ENCODE data around the gene EIF4G1.

GRCh38 chr3:184344579-184345316 is 30.3 kb downstream of the EIF4G1 start:
- TF ChIP-seq, protein P1, sequence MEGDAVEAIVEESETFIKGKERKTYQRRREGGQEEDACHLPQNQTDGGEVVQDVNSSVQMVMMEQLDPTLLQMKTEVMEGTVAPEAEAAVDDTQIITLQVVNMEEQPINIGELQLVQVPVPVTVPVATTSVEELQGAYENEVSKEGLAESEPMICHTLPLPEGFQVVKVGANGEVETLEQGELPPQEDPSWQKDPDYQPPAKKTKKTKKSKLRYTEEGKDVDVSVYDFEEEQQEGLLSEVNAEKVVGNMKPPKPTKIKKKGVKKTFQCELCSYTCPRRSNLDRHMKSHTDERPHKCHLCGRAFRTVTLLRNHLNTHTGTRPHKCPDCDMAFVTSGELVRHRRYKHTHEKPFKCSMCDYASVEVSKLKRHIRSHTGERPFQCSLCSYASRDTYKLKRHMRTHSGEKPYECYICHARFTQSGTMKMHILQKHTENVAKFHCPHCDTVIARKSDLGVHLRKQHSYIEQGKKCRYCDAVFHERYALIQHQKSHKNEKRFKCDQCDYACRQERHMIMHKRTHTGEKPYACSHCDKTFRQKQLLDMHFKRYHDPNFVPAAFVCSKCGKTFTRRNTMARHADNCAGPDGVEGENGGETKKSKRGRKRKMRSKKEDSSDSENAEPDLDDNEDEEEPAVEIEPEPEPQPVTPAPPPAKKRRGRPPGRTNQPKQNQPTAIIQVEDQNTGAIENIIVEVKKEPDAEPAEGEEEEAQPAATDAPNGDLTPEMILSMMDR (IDR thresholded peaks at IDR 0.05) = no peak
- TF ChIP-seq EZH2 (IDR thresholded peaks at IDR 0.05) (no peak), EZH2phosphoT487 (IDR thresholded peaks at IDR 0.05) (no peak)

Data from neural progenitor cell (in vitro differentiated cells).